B cell (primary cell): ENCODE measurements around the gene BACH2. TPM values are rescaled to one million over a fixed set of nuclear protein-coding genes. Genes with fewer than 3 reads are reported as not detected.

Experiments
- ATAC-seq: fragments of 200-7000 bp; cut with Tn5 transposase; one replicate; pipeline ENCODE4 v1.10.0; 2021; ENCODE audit warnings: low read depth, mild to moderate bottlenecking, moderate number of reproducible peaks, moderate library complexity
- CTCF ChIA-PET: fragments of 350-600 bp; sonication (Branson Sonifier 250); formaldehyde crosslinking; loops from one replicate; lab custom pipeline; 2021; ENCODE audit warnings: antibody characterized with exemption, inconsistent platforms; lab: Charles Lee
- POLR2A ChIA-PET: fragments of 350-600 bp; sonication (Branson Sonifier 250); formaldehyde crosslinking; loops from one replicate; lab custom pipeline; 2021; ENCODE audit warnings: antibody characterized with exemption; lab: Charles Lee
- DNase-seq: peaks from one replicate; pipeline ENCODE4 v3.0.0; 2013
- H2AFZ ChIP-seq: 2 replicates; pipeline ENCODE4 v1.6.1; 2012; ENCODE audit warnings: mild to moderate bottlenecking, low read depth, low read length; ENCODE audit not compliant: insufficient read depth, poor library complexity, severe bottlenecking
- H3K27ac ChIP-seq, 2 donors: 1 replicate in 1 of 2; 2 replicates in 1 of 2; pipeline ENCODE4 v1.5.1; 2012 to 2013; ENCODE audit warnings: low read length in 2 of 2, mild to moderate bottlenecking in 2 of 2, moderate library complexity in 1 of 2
- H3K27me3 ChIP-seq, 4 experiments: fragments of 200-600 bp in 1 of 4; sonication (generic) in 1 of 4; replicated peaks in 1 of 4; 1 replicate in 2 of 4; 2 replicates in 2 of 4; pipeline versions ENCODE4 v1.6.1 to v1.7.0; 2013 to 2016; ENCODE audit warnings: low read length in 3 of 4, mild to moderate bottlenecking in 2 of 4, mixed read lengths in 1 of 4, moderate library complexity in 1 of 4; ENCODE audit not compliant: insufficient read depth in 4 of 4, control insufficient read depth in 3 of 4; ENCODE audit errors: control extremely low read depth in 1 of 4
- H3K36me3 ChIP-seq, 2 experiments: replicated peaks in 1 of 2; 1 replicate in 1 of 2; 2 replicates in 1 of 2; pipeline versions ENCODE4 v1.6.1 to v1.7.1; 2013; ENCODE audit warnings: low read length in 1 of 2; ENCODE audit not compliant: insufficient read depth in 2 of 2, control insufficient read depth in 1 of 2; ENCODE audit errors: control extremely low read depth in 1 of 2, extremely low read depth in 1 of 2
- H3K4me1 ChIP-seq, 2 donors: fragments of 200-600 bp in 1 of 2; sonication (generic) in 1 of 2; 1 replicate in 1 of 2; 2 replicates in 1 of 2; pipeline versions ENCODE4 v1.5.1 to v1.6.1; 2013 to 2017; ENCODE audit warnings: low read length in 2 of 2; ENCODE audit not compliant: control insufficient read depth in 2 of 2, insufficient read depth in 2 of 2
- H3K4me2 ChIP-seq: replicated peaks from 2 replicates; pipeline ENCODE3; 2012; ENCODE audit warnings: mild to moderate bottlenecking, low read depth, low read length; ENCODE audit not compliant: poor library complexity, severe bottlenecking
- H3K4me3 ChIP-seq, 5 experiments: fragments of 200-600 bp in 1 of 5; sonication (generic) in 1 of 5; 1 replicate in 3 of 5; 2 replicates in 2 of 5; pipeline versions ENCODE4 v1.5.1 to v1.7.0; 2011 to 2016; ENCODE audit warnings: low read length in 4 of 5, mild to moderate bottlenecking in 4 of 5, low read depth in 2 of 5, control low read depth in 1 of 5, moderate library complexity in 1 of 5; ENCODE audit not compliant: insufficient read depth in 1 of 5; ENCODE audit errors: control extremely low read depth in 1 of 5, extremely low read depth in 1 of 5
- H3K79me2 ChIP-seq: fragments of 200-600 bp; sonication (generic); one replicate; pipeline ENCODE4 v1.6.0; 2016; ENCODE audit warnings: low read length; ENCODE audit not compliant: control insufficient read depth, insufficient read depth
- H3K9ac ChIP-seq: fragments of 200-600 bp; sonication (generic); 2 replicates; pipeline ENCODE4 v1.6.1; 2017; ENCODE audit warnings: mild to moderate bottlenecking, low read length, moderate library complexity
- H3K9me3 ChIP-seq, 3 donors: one replicate each; pipeline versions ENCODE4 v1.6.1 to v1.7.1; 2013; ENCODE audit warnings: low read length in 2 of 3; ENCODE audit not compliant: control insufficient read depth in 2 of 3, insufficient read depth in 1 of 3; ENCODE audit errors: control extremely low read depth in 1 of 3
- H4K20me1 ChIP-seq: 2 replicates; pipeline ENCODE4 v1.6.0; 2012; ENCODE audit warnings: mild to moderate bottlenecking, low read length; ENCODE audit not compliant: insufficient read depth, control insufficient read depth, poor library complexity, severe bottlenecking
- H3K27ac Mint-ChIP-seq: one replicate; pipeline ENCODE4 v1.8.0; 2021; ENCODE audit warnings: mixed read lengths
- H3K27me3 Mint-ChIP-seq: one replicate; pipeline ENCODE4 v1.8.0; 2021; ENCODE audit warnings: mixed read lengths
- H3K4me1 Mint-ChIP-seq: one replicate; pipeline ENCODE4 v1.8.0; 2021; ENCODE audit warnings: mixed read lengths
- H3K4me3 Mint-ChIP-seq: one replicate; pipeline ENCODE4 v1.8.0; 2021; ENCODE audit warnings: mixed read lengths
- H3K9me3 Mint-ChIP-seq: one replicate; pipeline ENCODE4 v1.8.0; 2022; ENCODE audit warnings: mixed read lengths; ENCODE audit not compliant: insufficient read depth
- CTCF ChIP-seq: fragments of 200-600 bp; IDR thresholded peaks from one replicate; pipeline ENCODE4 v1.8.0; 2022; ENCODE audit warnings: antibody characterized with exemption, mild to moderate bottlenecking
- EZH2 ChIP-seq: IDR thresholded peaks from 2 replicates; pipeline ENCODE4 v1.6.1; 2012; ENCODE audit warnings: borderline replicate concordance, low read depth, mild to moderate bottlenecking, moderate library complexity, low read length; ENCODE audit not compliant: insufficient read depth, poor library complexity, severe bottlenecking
- WGBS: methylation state at CpG from one replicate; pipeline ENCODE4 v1.1.5; 2013; ENCODE audit warnings: missing lambda C conversion rate; ENCODE audit not compliant: insufficient coverage; 5-methylcytosine and 5-hydroxymethylcytosine counted together
- intact Hi-C: fragments of 100-400 bp; cut with micrococcal nuclease; formaldehyde crosslinking; loops from one replicate; pipeline ENCODE4 v1.10.0; 2022
- polyA plus RNA-seq: library from polyadenylated mRNA; depleted of rRNA; stranded (reverse); fragments of >200 nt; gene quantifications from 2 replicates; pipeline ENCODE4 v1.2.3, GENCODE V29; 2012
- total RNA-seq, 2 donors: library from RNA; stranded (reverse); fragments of 120-200 nt in 1 of 2; gene quantifications; 1 replicate in 1 of 2; 2 replicates in 1 of 2; pipeline versions ENCODE4 v1.2.3 to v1.2.4, GENCODE V29; 2013 to 2022

BACH2 gene
- total and polyA plus RNA-seq, 2 donors (not counting 1 experiment from before 2014, with no cell fraction given) = 41.1 to 235 TPM

- Mint-ChIP-seq H3K4me1 (peaks cover 49% of the 10 kb centered on the region), H3K27me3 (no peaks in the 10 kb centered on the region), H3K4me3 (no peak overlapping the region), H3K27ac (peak overlapping the region; percentile 27), H3K9me3 (peaks cover 5% of the 10 kb centered on the region)
- Histone ChIP-seq H3K27me3 (no peaks in the 10 kb centered on the region), H3K79me2 (peaks cover 96% of the 10 kb centered on the region), H3K27ac (peak overlapping the region in 1 of 2 donors; percentile 56), H3K9me3 (peaks cover 0 to 17% (median 15%) of the 10 kb centered on the region in 3 donors), H3K4me3 (no peak overlapping the region), H3K36me3 (peaks cover 13 to 81% of the 10 kb centered on the region in 2 experiments), H2AFZ (no peak overlapping the region), H4K20me1 (peaks cover 84% of the 10 kb centered on the region), H3K4me2 (no peak overlapping the region), H3K4me1 (peaks cover 3 to 9% of the 10 kb centered on the region in 2 donors), H3K9ac (no peak overlapping the region)
- no peak for DNase-seq
- TF ChIP-seq CTCF = no peak
- TF ChIP-seq EZH2 = no peak
- 30% methylated on average over 2 of the region's 2 CpGs for WGBS
- ChIA-PET CTCF (interaction anchor here (1.0 to 1.4 kb wide), 2 partner anchors 277 to 278 kb away, joined by 3 read pairs; no protein-coding TSS in a partner anchor), POLR2A (no interaction called here)
- intact Hi-C loops = no loop called here
- ATAC-seq = no peak
These were observed 94.5 kb downstream of the BACH2 start for GRCh38 chr6:90202156-90202555.

- peaks cover 54% of the 10 kb centered on the region for H3K4me1 Mint-ChIP-seq
- H3K27ac Mint-ChIP-seq = no peak overlapping the region
- no peak overlapping the region for H3K4me3 Mint-ChIP-seq
- Histone ChIP-seq H3K36me3 (peaks cover 3 to 73% of the 10 kb centered on the region in 2 experiments), H3K4me3 (no peak overlapping the region), H3K9ac (no peak overlapping the region), H3K79me2 (peaks cover 96% of the 10 kb centered on the region), H2AFZ (no peak overlapping the region), H3K9me3 (peaks cover 0 to 17% (median 15%) of the 10 kb centered on the region in 3 donors), H3K27me3 (no peaks in the 10 kb centered on the region), H3K4me2 (no peak overlapping the region), H3K4me1 (peaks cover 14 to 19% of the 10 kb centered on the region in 2 donors), H4K20me1 (peaks cover 78% of the 10 kb centered on the region), H3K27ac (peak overlapping the region in 1 of 2 donors; percentile 16)
- H3K27me3 Mint-ChIP-seq = no peaks in the 10 kb centered on the region
- CTCF ChIA-PET = interaction anchor here (1.1 to 1.4 kb wide), 2 partner anchors 17 to 19 kb away, joined by 3 read pairs; no protein-coding TSS in a partner anchor
- peaks cover 5% of the 10 kb centered on the region for H3K9me3 Mint-ChIP-seq
- WGBS = no CpG with 5 or more reads among the region's 4 CpGs
- POLR2A ChIA-PET = no interaction called here
- no peak for TF ChIP-seq EZH2
- no peak for TF ChIP-seq CTCF
- DNase-seq = no peak
- ATAC-seq = no peak
- intact Hi-C loops = no loop called here
These were observed 96.7 kb downstream of the BACH2 start for GRCh38 chr6:90199900-90200299.
